Upper lobe of left lung (tissue), 4 donors: ENCODE results near the gene DGCR8.

Experiments used
- CTCF ChIP-seq, 6 experiments: fragments of 450-650 bp in 4 of 6; fragments of 200-600 bp in 2 of 6; sonication (generic) in 2 of 6; IDR thresholded peaks; one replicate each; pipeline ENCODE4 v1.5.1; 2016 to 2019; ENCODE audit warnings: antibody characterized with exemption in 6 of 6
- EP300 ChIP-seq, 4 donors: sonication (generic); formaldehyde crosslinking; IDR thresholded peaks; one replicate each; pipeline ENCODE4 v1.5.1; 2017; ENCODE audit warnings: antibody characterized with exemption in 4 of 4, control low read depth in 2 of 4
- POLR2A ChIP-seq, 4 donors: fragments of 450-650 bp; IDR thresholded peaks; one replicate each; pipeline ENCODE4 v1.5.1; 2016 to 2017; ENCODE audit warnings: antibody characterized with exemption in 4 of 4, mild to moderate bottlenecking in 2 of 4
- POLR2AphosphoS5 ChIP-seq, 2 donors: sonication (generic); formaldehyde crosslinking; IDR thresholded peaks; one replicate each; pipeline ENCODE4 v1.5.1; 2017; ENCODE audit warnings: antibody characterized with exemption in 2 of 2

- TF ChIP-seq CTCF (IDR thresholded peaks at IDR 0.05) (no peak), EP300 (IDR thresholded peaks at IDR 0.05) (no peak), POLR2A (IDR thresholded peaks at IDR 0.05) (no peak), POLR2AphosphoS5 (IDR thresholded peaks at IDR 0.05) (no peak)
Measured at GRCh38 chr22:20086763-20087162, 6.7 kb downstream of the DGCR8 start.
